Stimulated activated effector memory CD8-positive, alpha-beta T cell treated with anti-CD3 and anti-CD28 coated beads, Interleukin-12 subunit alpha, Interleukin-12 subunit beta, amount 100 ng/mL, for 72 hours (primary cell): Measurements from ENCODE around the gene TMEM141.
A peak's percentile ranks its signal among the peaks of the same experiment; 100 is the strongest.
"Not testable (repeated sequence)": the region's sequence is repeated elsewhere in the genome, so short reads cannot be mapped to it uniquely, and the experiment has no call there.

Experiments used
- ATAC-seq: fragments of 150-1000 bp; cut with Tn5 transposase; 2 replicates; pipeline ENCODE4 v1.10.0; 2021
- DNase-seq, 2 donors: peaks; one replicate each; pipeline ENCODE4 v3.0.0; 2021 to 2022; ENCODE audit warnings: low spot score in 2 of 2
- H3K27ac Mint-ChIP-seq: one replicate; pipeline ENCODE4 v1.8.0; 2022; ENCODE audit warnings: mild to moderate bottlenecking, mixed read lengths
- H3K36me3 Mint-ChIP-seq: one replicate; pipeline ENCODE4 v1.8.0; 2022; ENCODE audit warnings: mild to moderate bottlenecking, mixed read lengths
- H3K4me1 Mint-ChIP-seq: one replicate; pipeline ENCODE4 v1.8.0; 2022; ENCODE audit warnings: mixed read lengths
- H3K4me3 Mint-ChIP-seq: one replicate; pipeline ENCODE4 v1.8.0; 2022; ENCODE audit warnings: mild to moderate bottlenecking, mixed read lengths
- H3K9me3 Mint-ChIP-seq: one replicate; pipeline ENCODE4 v1.8.0; 2022; ENCODE audit warnings: mixed read lengths

Gene TMEM141

DNA sequence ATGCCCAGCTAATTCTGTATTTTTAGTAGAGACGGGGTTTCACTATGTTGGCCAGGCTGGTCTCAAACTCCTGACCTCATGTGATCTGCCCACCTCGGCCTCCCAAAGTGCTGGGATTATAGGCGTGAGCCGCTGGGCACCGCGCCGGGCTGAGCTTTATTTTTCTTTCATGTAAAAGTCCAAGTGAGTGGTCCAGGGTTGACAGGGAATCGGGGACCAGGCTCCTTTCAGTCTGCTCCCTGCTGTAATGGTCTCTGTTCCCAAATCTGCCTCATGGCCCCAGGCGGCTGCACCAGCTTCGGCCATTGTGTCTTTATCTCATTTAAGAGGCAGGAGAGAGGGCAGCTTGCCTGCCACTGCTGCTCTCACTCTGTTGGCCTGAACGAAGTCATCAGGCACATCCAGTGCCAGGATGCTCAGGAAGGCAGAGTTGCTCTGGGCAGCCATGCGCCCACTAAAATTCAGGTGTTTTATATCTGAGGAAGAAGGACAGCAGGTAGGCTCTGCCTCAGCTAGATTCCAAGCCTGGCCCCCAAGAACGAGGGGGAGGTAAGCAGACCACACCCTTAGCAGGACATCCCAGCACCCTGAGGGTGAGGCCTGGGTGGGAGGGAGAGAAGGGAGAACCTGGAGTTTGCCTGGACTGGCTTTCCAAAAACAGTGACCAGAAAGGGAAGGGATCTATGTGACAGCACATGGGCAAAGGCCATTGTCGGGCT is 3.3 kb downstream of the TMEM141 start:
- Mint-ChIP-seq H3K27ac (no peak overlapping the region), H3K4me3 (no peak overlapping the region), H3K9me3 (no peaks in the 10 kb centered on the region), H3K36me3 (no peaks in the 10 kb centered on the region), H3K4me1 (peaks cover 6% of the 10 kb centered on the region)
- ATAC-seq (no peak), DNase-seq (no peak)

DNA sequence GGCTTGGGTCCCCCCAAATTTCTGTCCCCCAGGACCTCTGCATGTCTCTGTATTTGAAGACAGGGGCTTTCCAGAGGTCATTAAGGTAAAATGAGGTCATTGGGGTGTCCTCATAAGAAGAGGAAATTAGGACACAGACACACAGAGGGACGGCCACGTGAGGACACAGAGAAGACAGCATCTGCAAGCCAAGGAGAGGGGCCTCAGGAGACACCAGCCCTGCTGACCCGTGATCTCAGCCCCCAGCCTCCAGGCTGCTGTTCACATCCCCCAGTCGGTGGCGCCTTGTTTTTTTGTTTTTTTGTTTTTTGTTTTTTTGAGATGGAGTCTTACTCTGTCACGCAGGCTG is 3.8 kb downstream of the TMEM141 start:
- Mint-ChIP-seq H3K4me3 (no peak overlapping the region), H3K27ac (no peak overlapping the region), H3K4me1 (peaks cover 7% of the 10 kb centered on the region)

DNA sequence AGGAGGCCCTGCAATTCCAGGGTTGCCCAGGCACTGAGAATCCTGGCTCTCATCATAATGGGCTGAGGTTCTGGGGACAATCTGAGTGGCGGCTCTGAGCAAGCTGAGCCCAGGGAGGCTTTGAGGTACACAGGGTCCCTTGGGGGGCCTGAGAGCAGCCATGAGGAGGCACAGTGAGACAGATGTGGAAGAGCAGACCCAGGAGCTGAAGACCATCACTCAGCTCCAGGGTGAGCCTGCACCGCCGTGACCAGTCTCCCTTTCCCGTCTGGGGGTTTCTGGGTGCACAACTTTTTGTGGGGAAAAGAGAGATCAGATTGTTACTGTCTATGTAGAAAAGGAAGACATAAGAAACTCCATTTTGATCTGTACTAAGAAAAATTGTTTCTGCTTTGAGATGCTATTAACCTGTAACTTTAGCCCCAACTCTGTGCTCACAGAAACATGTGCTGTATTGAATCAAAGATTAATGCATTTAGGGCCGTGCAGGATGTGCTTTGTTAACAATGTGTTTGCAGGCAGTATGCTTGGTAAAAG is 5.2 kb downstream of the TMEM141 start, which contains the start of gene CCDC183:
CCDC183 (plus strand) TSS at position 101 of the 537 bp plus-strand sequence; CDS start at position 161, 60 bp downstream.
- no peak for DNase-seq
- Mint-ChIP-seq H3K4me1 (peaks cover 21% of the 10 kb centered on the region), H3K9me3 (no peaks in the 10 kb centered on the region), H3K27ac (no peak within 1 kb of the TSS), H3K4me3 (no peak within 1 kb of the TSS), H3K36me3 (peaks cover 6% of the 10 kb centered on the region)
- no peak for ATAC-seq

More for the DNA sequence above, 3.8 kb downstream of the TMEM141 start:
- Mint-ChIP-seq H3K9me3 (no peaks in the 10 kb centered on the region), H3K36me3 (peaks cover 2% of the 10 kb centered on the region)
- no peak for DNase-seq
- ATAC-seq: no peak

DNA sequence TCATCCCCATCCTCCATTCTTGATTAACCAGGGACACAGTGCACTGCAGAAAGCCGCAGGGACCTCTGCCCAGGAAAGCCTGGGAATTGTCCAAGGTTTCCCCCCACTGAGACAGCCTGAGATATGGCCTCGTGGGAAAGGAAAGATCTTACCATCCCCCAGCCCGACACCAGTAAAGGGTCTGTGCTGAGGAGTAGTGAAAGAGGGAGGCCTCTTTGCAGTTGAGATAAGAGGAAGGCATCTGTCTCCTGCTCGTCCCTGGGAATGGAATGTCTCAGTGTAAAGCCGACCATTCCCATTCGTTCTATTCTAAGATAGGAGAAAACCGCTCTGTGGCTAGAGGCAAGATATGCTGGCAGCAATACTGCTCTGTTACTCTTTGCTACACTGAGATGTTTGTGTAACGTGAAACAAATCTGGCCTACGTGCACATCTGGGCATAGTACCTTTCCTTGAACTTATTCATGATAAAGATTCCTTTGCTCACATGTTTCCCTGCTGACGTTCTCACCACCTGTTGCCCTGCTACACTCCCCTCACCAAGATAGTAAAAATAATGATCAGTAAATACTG is 5.7 kb downstream of the TMEM141 start:
- not testable (repeated sequence) for ATAC-seq, H3K36me3 Mint-ChIP-seq, H3K9me3 Mint-ChIP-seq, H3K4me3 Mint-ChIP-seq, DNase-seq, H3K27ac Mint-ChIP-seq
- H3K4me1 Mint-ChIP-seq: peaks cover 21% of the 10 kb centered on the region

DNA sequence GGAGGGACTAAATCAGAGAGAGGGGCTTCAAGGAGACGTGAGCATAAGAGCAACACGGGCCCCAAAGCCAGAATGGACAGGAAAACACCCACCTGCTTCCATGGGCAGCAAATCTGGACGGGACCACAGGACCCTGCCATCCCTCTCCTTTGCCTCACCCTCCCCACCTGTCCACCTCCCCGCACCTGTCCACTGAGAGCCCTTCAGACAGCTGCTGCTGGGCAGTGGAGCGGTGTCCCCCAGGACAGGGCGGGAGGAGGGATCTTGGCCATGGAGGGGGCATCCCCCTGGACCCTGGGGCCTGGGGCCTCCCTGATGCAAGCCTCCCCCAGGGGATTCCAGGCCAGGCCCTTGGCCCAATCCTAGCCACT is 7.5 kb downstream of the TMEM141 start:
- peak in 1 of 2 donors; percentile 52 for DNase-seq
- Mint-ChIP-seq H3K4me3 (no peak overlapping the region), H3K36me3 (peaks cover 11% of the 10 kb centered on the region), H3K27ac (no peak overlapping the region), H3K4me1 (peaks cover 20% of the 10 kb centered on the region), H3K9me3 (no peaks in the 10 kb centered on the region)
- ATAC-seq: no peak

GRCh38 chr9:136799079-136799853 is 8.1 kb downstream of the TMEM141 start:
- Mint-ChIP-seq H3K9me3 (no peaks in the 10 kb centered on the region), H3K4me1 (peaks cover 25% of the 10 kb centered on the region), H3K27ac (no peak overlapping the region), H3K4me3 (peak overlapping the region; percentile 77), H3K36me3 (peaks cover 11% of the 10 kb centered on the region)
- DNase-seq (no peak), ATAC-seq (no peak)

- H3K27ac Mint-ChIP-seq: no peak overlapping the region
- H3K36me3 Mint-ChIP-seq: peaks cover 11% of the 10 kb centered on the region
- peak; percentile 60 to 82 for DNase-seq
- H3K4me1 Mint-ChIP-seq: peaks cover 26% of the 10 kb centered on the region
- H3K4me3 Mint-ChIP-seq: peak overlapping the region; percentile 77
- ATAC-seq: peak; percentile 82
- no peaks in the 10 kb centered on the region for H3K9me3 Mint-ChIP-seq
Measured at GRCh38 chr9:136799854-136800657, 8.9 kb downstream of the TMEM141 start.

GRCh38 chr9:136802321-136802720 is 11.2 kb downstream of the TMEM141 start:
- H3K36me3 Mint-ChIP-seq: peaks cover 16% of the 10 kb centered on the region
- H3K4me1 Mint-ChIP-seq: peaks cover 41% of the 10 kb centered on the region
- H3K9me3 Mint-ChIP-seq: no peaks in the 10 kb centered on the region
- H3K27ac Mint-ChIP-seq: no peak overlapping the region
- H3K4me3 Mint-ChIP-seq: no peak overlapping the region
- no peak for ATAC-seq
- no peak for DNase-seq

- peaks cover 42% of the 10 kb centered on the region for H3K4me1 Mint-ChIP-seq
- ATAC-seq, H3K4me3 Mint-ChIP-seq, H3K9me3 Mint-ChIP-seq, DNase-seq, H3K27ac Mint-ChIP-seq: not testable (repeated sequence)
- H3K36me3 Mint-ChIP-seq: peaks cover 21% of the 10 kb centered on the region
Measured at GRCh38 chr9:136803009-136803550, 11.9 kb downstream of the TMEM141 start.

DNA sequence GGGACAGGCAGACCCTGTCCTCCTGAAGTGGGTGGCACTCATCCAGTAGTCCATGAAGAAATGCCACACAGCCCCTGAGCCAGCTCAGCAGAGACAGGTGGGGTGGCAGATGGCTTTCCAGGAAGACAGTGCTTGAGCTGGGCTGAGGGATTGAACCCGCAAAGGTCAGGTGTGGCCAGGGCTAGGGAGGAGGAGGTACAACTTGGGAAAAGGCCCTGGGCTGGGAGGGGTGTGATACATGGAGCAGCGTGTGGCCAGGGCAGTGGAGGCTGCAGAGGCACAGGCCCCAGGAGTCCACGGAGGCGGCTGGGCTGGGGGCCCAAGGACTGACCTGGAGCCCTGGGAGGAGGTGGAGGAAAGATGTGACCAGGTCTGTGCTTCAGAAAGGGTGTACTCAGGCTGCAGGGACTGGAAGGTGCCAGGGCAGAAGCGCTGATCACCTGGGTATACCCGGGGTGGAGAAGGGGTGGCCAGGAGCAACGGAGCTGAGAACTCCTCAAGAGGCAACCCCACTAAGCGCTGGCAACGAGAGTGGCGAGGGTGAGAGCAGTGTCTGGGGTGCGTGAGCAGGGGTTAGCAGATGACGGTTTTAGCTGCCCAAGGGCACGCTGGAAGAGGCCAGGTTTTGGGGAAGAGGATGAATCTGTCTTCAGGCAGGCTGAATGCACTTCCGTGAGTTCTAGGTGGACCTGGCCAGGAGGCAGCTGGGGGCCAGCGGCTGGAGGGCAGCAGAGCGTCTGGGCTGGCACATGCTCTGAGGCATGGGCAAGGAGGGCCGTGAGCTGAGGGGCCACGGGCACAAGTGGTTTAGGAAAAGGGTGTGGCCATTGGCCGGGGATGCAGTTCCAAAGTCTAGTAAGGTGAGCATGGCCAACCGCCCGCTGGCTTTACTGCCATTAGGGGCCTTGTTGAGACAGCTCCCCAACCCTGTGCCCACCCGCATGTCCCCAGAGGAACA is 12.7 kb downstream of the TMEM141 start:
- no peak overlapping the region for H3K27ac Mint-ChIP-seq

GRCh38 chr9:136804509-136805206 is 13.5 kb downstream of the TMEM141 start:
- peaks cover 33% of the 10 kb centered on the region for H3K36me3 Mint-ChIP-seq
- no peaks in the 10 kb centered on the region for H3K9me3 Mint-ChIP-seq
- peaks cover 51% of the 10 kb centered on the region for H3K4me1 Mint-ChIP-seq
- DNase-seq (no peak), ATAC-seq (no peak)
- H3K4me3 Mint-ChIP-seq: no peak overlapping the region
- H3K27ac Mint-ChIP-seq: no peak overlapping the region

More for the DNA sequence above, 12.7 kb downstream of the TMEM141 start:
- peaks cover 44% of the 10 kb centered on the region for H3K4me1 Mint-ChIP-seq
- H3K36me3 Mint-ChIP-seq: peaks cover 24% of the 10 kb centered on the region
- no peaks in the 10 kb centered on the region for H3K9me3 Mint-ChIP-seq
- DNase-seq: no peak
- no peak for ATAC-seq
- H3K4me3 Mint-ChIP-seq: no peak overlapping the region

- ATAC-seq: no peak
- H3K4me1 Mint-ChIP-seq: peaks cover 53% of the 10 kb centered on the region
Measured at GRCh38 chr9:136805207-136805740, 14.1 kb downstream of the TMEM141 start.

DNA sequence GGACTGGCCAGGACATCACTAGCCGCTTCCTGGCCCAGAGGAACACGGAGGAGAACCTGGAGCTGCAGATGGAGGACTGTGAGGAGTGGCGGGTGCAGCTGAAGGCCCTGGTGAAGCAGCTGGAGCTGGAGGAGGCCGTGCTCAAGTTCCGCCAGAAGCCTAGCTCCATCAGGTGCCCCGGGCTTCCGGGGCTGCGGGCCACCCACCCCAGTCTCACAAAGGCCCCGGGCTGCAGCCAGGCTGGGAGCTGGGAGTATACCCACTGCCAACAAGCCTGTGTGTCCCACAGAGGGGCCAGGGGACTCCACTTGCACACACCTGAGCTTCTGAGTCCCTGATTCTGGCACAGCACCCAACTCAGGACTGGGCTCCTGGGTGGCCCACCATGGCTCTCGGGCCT is 14.9 kb downstream of the TMEM141 start:
- DNase-seq (no peak), ATAC-seq (no peak)
- Mint-ChIP-seq H3K4me1 (peaks cover 50% of the 10 kb centered on the region), H3K27ac (no peak overlapping the region), H3K4me3 (peak overlapping the region; percentile 81), H3K36me3 (peaks cover 38% of the 10 kb centered on the region), H3K9me3 (no peaks in the 10 kb centered on the region)

More at GRCh38 chr9:136805207-136805740, 14.1 kb downstream of the TMEM141 start:
- no peak for DNase-seq
- H3K36me3 Mint-ChIP-seq: peaks cover 34% of the 10 kb centered on the region
- peak overlapping the region; percentile 21 for H3K4me3 Mint-ChIP-seq
- H3K9me3 Mint-ChIP-seq: no peaks in the 10 kb centered on the region
- H3K27ac Mint-ChIP-seq: no peak overlapping the region
